GM12874 (cell line): ENCODE data around the gene LPXN.

Source experiments
- CTCF ChIP-seq: IDR thresholded peaks from 2 replicates; pipeline ENCODE4 v1.5.1; 2011; ENCODE audit warnings: low read depth, mild to moderate bottlenecking, control low read depth, low read length, moderate library complexity; ENCODE audit not compliant: insufficient read depth

LPXN gene

GRCh38 chr11:58578635-58579191 is 3.1 kb upstream of the LPXN start, which contains the start of gene ZFP91:
Gene ZFP91, plus strand, starts transcription at chr11:58579063. Its CDS starts 219 bp downstream, at chr11:58579282.
- TF ChIP-seq CTCF: no peak

GRCh38 chr11:58578136-58578634 is 2.5 kb upstream of the LPXN start:
- TF ChIP-seq CTCF: no peak

- no peak for TF ChIP-seq CTCF
These were observed 2.0 kb upstream of the LPXN start for GRCh38 chr11:58577555-58578135.

- 0 out of 2 replicates have a peak, but pooled peaks have one; percentile 11 for TF ChIP-seq CTCF
These were observed 1.3 kb upstream of the LPXN start for GRCh38 chr11:58576887-58577471.

- TF ChIP-seq CTCF: no peak
These were observed 775 bp downstream of the LPXN start for GRCh38 chr11:58574881-58575280.

GRCh38 chr11:58573451-58574104 is 2.1 kb downstream of the LPXN start:
- no peak for TF ChIP-seq CTCF

GRCh38 chr11:58567889-58568512 is 7.7 kb downstream of the LPXN start:
- TF ChIP-seq CTCF: peak; percentile 81
